ENCODE results near the gene DNM3. TPM values are rescaled to one million over a fixed set of nuclear protein-coding genes. Genes with fewer than 3 reads are reported as not detected.

DNM3 gene
- polyA plus RNA-seq, 4 donors, result 0.67 to 1.2 (median 0.99) TPM; not detected in 1

DNA sequence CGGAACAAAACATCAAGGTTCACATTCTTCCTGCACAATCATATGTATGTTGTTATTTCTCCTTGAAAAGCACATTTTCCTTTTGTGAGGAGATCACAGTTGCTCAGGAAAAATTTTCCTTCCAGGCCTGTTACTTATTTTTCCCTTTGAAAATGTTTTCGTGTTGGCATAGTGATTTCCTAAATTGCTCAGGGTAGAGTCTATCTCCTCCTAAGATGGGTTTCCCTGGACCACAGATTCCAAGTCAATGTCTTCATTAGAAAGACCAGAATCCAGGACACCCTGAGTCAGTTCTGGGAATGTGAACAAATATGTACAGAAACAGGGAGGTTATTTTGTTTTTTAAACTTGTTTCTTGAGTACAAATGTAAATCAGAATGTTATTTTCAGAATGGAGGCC is 484.8 kb downstream of the DNM3 start:
- H3K27me3 ChIP-seq (ENCODE audit: control insufficient read depth in 3 of 3, insufficient read depth in 3 of 3, low read length in 3 of 3), result no peaks in the 10 kb centered on the region
- peaks cover 0 to 3% of the 10 kb centered on the region in 2 donors for H3K9me3 ChIP-seq (ENCODE audit: control insufficient read depth in 2 of 2, insufficient read depth in 1 of 2, low read depth in 1 of 2, low read length in 1 of 2)
- DNase-seq (no peak), FAIRE-seq (no peak)
- 91 to 95% (median 92%) methylated on average over 2 of the region's 2 CpGs for WGBS, 3 donors
- no peak overlapping the region for H3K27ac ChIP-seq (ENCODE audit: low read depth in 1 of 3, low read length in 2 of 3)
- peaks cover 0 to 5% (median 0%) of the 10 kb centered on the region in 3 donors for H3K4me1 ChIP-seq (ENCODE audit: control insufficient read depth in 3 of 3, insufficient read depth in 2 of 3, low read depth in 1 of 3, low read length in 2 of 3)
- H3K4me3 ChIP-seq (ENCODE audit: low read depth in 1 of 3, low read length in 3 of 3), result no peak overlapping the region
- no peaks in the 10 kb centered on the region for H3K36me3 ChIP-seq (ENCODE audit: control insufficient read depth in 3 of 3, insufficient read depth in 2 of 3, low read depth in 1 of 3, low read length in 3 of 3)

DNA sequence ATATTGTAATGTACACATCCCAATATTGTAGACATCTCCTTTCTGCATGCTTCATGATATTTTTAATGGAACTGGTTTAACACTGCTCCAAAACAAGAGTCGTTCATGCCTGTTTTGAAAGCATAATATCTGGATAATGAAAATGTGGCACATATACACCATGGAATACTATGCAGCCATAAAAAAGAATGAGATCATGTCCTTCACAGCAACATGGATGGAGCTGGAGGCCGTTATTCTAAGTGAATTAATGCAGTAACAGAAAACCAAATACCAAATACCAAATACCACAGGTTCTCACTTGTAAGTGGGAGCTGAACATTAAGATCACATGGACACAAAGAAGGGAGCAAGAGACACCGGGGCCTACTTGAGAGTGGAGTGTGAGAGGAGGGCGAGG is 487.0 kb downstream of the DNM3 start:
- H3K27ac ChIP-seq (ENCODE audit: low read depth in 1 of 3, low read length in 2 of 3), result no peak overlapping the region
- no peak for FAIRE-seq
- 78 to 88% (median 81%) methylated on average over 4 of the region's 4 CpGs for WGBS, 3 donors

DNA sequence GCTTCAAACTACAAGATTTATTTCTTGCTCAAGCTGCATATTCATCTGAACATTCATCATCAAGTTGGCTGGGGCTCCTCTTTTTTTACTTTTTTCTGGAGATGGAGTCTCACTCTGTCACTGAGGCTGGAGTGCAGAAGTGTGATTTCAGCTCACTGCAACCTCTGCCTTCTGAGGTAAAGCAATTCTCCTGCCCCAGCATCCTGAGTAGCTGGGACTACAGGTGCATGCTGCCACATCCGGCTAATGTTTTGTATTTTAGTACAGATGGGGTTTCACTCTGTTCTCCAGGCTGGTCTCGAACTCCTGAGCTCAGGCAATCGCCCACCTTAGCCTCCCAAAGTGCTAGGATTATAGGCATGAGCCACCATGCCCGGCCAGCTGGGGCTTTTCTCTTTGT is 490.9 kb downstream of the DNM3 start:
- 90 to 91% (median 91%) methylated on average over 4 of the region's 4 CpGs for WGBS, 3 donors
- no peak for DNase-seq

More for the DNA sequence above, 487.0 kb downstream of the DNM3 start:
- H3K27me3 ChIP-seq (ENCODE audit: control insufficient read depth in 3 of 3, insufficient read depth in 3 of 3, low read length in 3 of 3), result no peaks in the 10 kb centered on the region
- H3K36me3 ChIP-seq (ENCODE audit: control insufficient read depth in 3 of 3, insufficient read depth in 2 of 3, low read depth in 1 of 3, low read length in 3 of 3), result no peaks in the 10 kb centered on the region
- DNase-seq, result no peak
- H3K9me3 ChIP-seq (ENCODE audit: control insufficient read depth in 2 of 2, insufficient read depth in 1 of 2, low read depth in 1 of 2, low read length in 1 of 2), result peaks cover 0 to 3% of the 10 kb centered on the region in 2 donors
- peaks cover 0 to 5% (median 0%) of the 10 kb centered on the region in 3 donors for H3K4me1 ChIP-seq (ENCODE audit: control insufficient read depth in 3 of 3, insufficient read depth in 2 of 3, low read depth in 1 of 3, low read length in 2 of 3)
- no peak overlapping the region for H3K4me3 ChIP-seq (ENCODE audit: low read depth in 1 of 3, low read length in 3 of 3)

DNA sequence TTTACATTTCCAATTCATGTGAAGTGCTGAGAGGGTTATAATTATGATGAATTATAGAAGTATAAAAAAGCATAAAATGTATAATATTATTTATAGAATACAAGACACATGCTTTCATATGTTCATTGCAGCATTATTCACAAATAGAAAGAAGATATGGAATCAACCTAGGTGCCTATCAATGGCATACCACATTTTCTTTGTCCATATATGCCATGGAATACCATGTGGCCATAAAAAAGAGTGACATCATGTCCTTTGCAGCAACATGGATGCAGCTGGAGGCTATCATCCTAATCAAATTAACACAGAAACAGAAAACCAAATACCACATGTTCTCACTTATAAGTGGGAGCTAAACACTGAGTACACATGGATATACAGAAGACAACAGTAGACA is 494.1 kb downstream of the DNM3 start:
- H3K4me3 ChIP-seq (ENCODE audit: low read depth in 1 of 3, low read length in 3 of 3), result no peak overlapping the region
- FAIRE-seq, result no peak

More for the DNA sequence above, 490.9 kb downstream of the DNM3 start:
- no peaks in the 10 kb centered on the region for H3K27me3 ChIP-seq (ENCODE audit: control insufficient read depth in 3 of 3, insufficient read depth in 3 of 3, low read length in 3 of 3)
- no peak overlapping the region for H3K27ac ChIP-seq (ENCODE audit: low read depth in 1 of 3, low read length in 2 of 3)
- H3K4me3 ChIP-seq (ENCODE audit: low read depth in 1 of 3, low read length in 3 of 3), result no peak overlapping the region
- H3K36me3 ChIP-seq (ENCODE audit: control insufficient read depth in 3 of 3, insufficient read depth in 2 of 3, low read depth in 1 of 3, low read length in 3 of 3), result no peaks in the 10 kb centered on the region
- FAIRE-seq, result no peak
- H3K4me1 ChIP-seq (ENCODE audit: control insufficient read depth in 3 of 3, insufficient read depth in 2 of 3, low read depth in 1 of 3, low read length in 2 of 3), result no peaks in the 10 kb centered on the region
- peaks cover 0 to 3% of the 10 kb centered on the region in 2 donors for H3K9me3 ChIP-seq (ENCODE audit: control insufficient read depth in 2 of 2, insufficient read depth in 1 of 2, low read depth in 1 of 2, low read length in 1 of 2)

DNA sequence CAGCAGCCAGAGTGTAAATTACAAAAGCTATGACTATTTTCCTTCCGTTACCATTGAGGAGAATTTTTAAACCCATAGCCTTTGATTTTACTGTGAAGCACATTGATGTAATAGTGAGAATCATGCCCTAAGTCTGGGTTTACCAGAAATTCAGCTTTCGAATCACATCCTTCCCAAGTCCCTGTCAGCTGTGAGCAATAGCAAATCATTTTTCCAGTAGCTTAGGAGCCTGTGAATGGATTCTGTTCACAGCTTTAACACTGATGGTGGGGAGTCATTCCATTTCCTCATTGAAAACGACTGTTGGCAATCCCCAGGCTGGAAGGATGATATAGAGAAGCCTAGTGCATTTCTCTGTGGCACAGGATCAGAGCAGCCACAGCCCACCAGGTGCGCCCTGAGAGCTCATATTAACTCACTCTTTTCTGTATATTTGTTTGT is 497.0 kb downstream of the DNM3 start:
- no peak for FAIRE-seq
- Histone ChIP-seq H3K27ac (ENCODE audit: low read depth in 1 of 3, low read length in 2 of 3) (no peak overlapping the region), H3K4me1 (ENCODE audit: control insufficient read depth in 3 of 3, insufficient read depth in 2 of 3, low read depth in 1 of 3, low read length in 2 of 3) (no peaks in the 10 kb centered on the region), H3K9me3 (ENCODE audit: control insufficient read depth in 2 of 2, insufficient read depth in 1 of 2, low read depth in 1 of 2, low read length in 1 of 2) (no peaks in the 10 kb centered on the region), H3K27me3 (ENCODE audit: control insufficient read depth in 3 of 3, insufficient read depth in 3 of 3, low read length in 3 of 3) (no peaks in the 10 kb centered on the region), H3K36me3 (ENCODE audit: control insufficient read depth in 3 of 3, insufficient read depth in 2 of 3, low read depth in 1 of 3, low read length in 3 of 3) (no peaks in the 10 kb centered on the region), H3K4me3 (ENCODE audit: low read depth in 1 of 3, low read length in 3 of 3) (no peak overlapping the region)
- DNase-seq, result no peak
- 58 to 64% (median 60%) methylated on average over 4 of the region's 4 CpGs for WGBS, 3 donors

More for the DNA sequence above, 494.1 kb downstream of the DNM3 start:
- H3K36me3 ChIP-seq (ENCODE audit: control insufficient read depth in 3 of 3, insufficient read depth in 2 of 3, low read depth in 1 of 3, low read length in 3 of 3), result no peaks in the 10 kb centered on the region
- H3K9me3 ChIP-seq (ENCODE audit: control insufficient read depth in 2 of 2, insufficient read depth in 1 of 2, low read depth in 1 of 2, low read length in 1 of 2), result no peaks in the 10 kb centered on the region
- no peaks in the 10 kb centered on the region for H3K4me1 ChIP-seq (ENCODE audit: control insufficient read depth in 3 of 3, insufficient read depth in 2 of 3, low read depth in 1 of 3, low read length in 2 of 3)
- no peak for DNase-seq
- H3K27me3 ChIP-seq (ENCODE audit: control insufficient read depth in 3 of 3, insufficient read depth in 3 of 3, low read length in 3 of 3), result no peaks in the 10 kb centered on the region
- no peak overlapping the region for H3K27ac ChIP-seq (ENCODE audit: low read depth in 1 of 3, low read length in 2 of 3)

DNA sequence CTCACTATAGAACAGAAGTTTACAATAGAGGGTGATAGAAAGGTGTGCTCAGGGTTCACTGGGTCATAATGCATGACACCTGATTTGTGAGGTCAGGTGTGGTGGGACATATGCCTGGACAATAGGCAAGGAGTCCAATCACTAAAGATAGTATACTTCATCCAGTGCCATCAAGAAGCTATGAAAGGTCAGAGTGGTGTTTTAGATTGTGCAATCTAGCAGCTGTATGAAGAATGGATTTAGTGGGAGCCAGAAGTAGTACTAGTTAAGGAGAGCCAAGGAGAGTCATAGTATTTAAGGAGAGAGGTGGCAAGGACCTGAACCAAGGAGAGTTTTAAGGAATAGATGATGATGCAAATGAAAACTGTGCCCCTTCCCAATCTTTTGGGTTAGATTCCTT is 498.5 kb downstream of the DNM3 start:
- Histone ChIP-seq H3K27ac (ENCODE audit: low read depth in 1 of 3, low read length in 2 of 3) (no peak overlapping the region), H3K27me3 (ENCODE audit: control insufficient read depth in 3 of 3, insufficient read depth in 3 of 3, low read length in 3 of 3) (no peaks in the 10 kb centered on the region), H3K36me3 (ENCODE audit: control insufficient read depth in 3 of 3, insufficient read depth in 2 of 3, low read depth in 1 of 3, low read length in 3 of 3) (no peaks in the 10 kb centered on the region), H3K9me3 (ENCODE audit: control insufficient read depth in 2 of 2, insufficient read depth in 1 of 2, low read depth in 1 of 2, low read length in 1 of 2) (no peaks in the 10 kb centered on the region), H3K4me1 (ENCODE audit: control insufficient read depth in 3 of 3, insufficient read depth in 2 of 3, low read depth in 1 of 3, low read length in 2 of 3) (no peaks in the 10 kb centered on the region), H3K4me3 (ENCODE audit: low read depth in 1 of 3, low read length in 3 of 3) (no peak overlapping the region)
- FAIRE-seq (no peak), DNase-seq (no peak)

DNA sequence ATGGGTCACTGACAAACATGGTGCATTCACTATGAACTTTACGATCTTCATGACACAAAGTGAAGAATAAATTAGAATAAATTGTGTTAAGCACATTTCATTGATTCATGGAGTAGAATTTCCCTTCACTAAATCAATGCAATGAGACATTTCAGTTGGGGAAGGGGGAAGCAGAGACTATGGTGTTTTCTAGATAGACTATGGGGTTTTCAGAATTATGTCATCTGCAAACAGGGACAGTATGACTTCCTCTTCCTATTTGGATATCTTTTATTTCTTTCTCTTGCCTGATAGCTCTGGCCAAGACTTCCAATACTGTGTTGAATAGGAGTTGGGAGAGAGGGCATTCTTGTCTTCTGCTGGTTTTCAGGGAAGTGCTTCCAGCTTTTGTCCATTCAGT is 499.2 kb downstream of the DNM3 start:
- Histone ChIP-seq H3K9me3 (ENCODE audit: control insufficient read depth in 2 of 2, insufficient read depth in 1 of 2, low read depth in 1 of 2, low read length in 1 of 2) (no peaks in the 10 kb centered on the region), H3K27ac (ENCODE audit: low read depth in 1 of 3, low read length in 2 of 3) (no peak overlapping the region), H3K4me3 (ENCODE audit: low read depth in 1 of 3, low read length in 3 of 3) (no peak overlapping the region), H3K4me1 (ENCODE audit: control insufficient read depth in 3 of 3, insufficient read depth in 2 of 3, low read depth in 1 of 3, low read length in 2 of 3) (no peaks in the 10 kb centered on the region), H3K36me3 (ENCODE audit: control insufficient read depth in 3 of 3, insufficient read depth in 2 of 3, low read depth in 1 of 3, low read length in 3 of 3) (no peaks in the 10 kb centered on the region), H3K27me3 (ENCODE audit: control insufficient read depth in 3 of 3, insufficient read depth in 3 of 3, low read length in 3 of 3) (no peaks in the 10 kb centered on the region)
- no peak for DNase-seq
- FAIRE-seq, result no peak
- WGBS, 3 donors, result 89 to 94% (median 93%) methylated on average over 1 of the region's 1 CpG

DNA sequence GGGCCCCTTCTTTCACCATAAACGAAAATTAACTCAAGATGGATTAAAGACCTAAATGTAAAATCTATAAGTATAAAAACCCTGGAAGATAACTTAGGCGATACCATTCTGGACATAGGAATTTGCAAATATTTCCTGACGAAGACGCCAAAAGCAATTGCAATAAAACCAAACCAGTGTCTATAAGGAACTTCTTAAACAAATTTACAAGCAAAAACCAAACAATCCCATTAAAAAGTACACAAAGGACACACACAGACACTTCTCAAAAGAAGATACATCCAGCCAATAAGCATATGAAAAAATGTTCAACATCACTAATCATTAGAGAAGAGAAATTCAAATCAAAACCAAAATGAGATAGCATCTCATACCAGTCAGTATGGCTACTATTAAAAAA is 500.4 kb downstream of the DNM3 start:
- Histone ChIP-seq H3K36me3 (ENCODE audit: control insufficient read depth in 3 of 3, insufficient read depth in 2 of 3, low read depth in 1 of 3, low read length in 3 of 3) (no peaks in the 10 kb centered on the region), H3K27ac (ENCODE audit: low read depth in 1 of 3, low read length in 2 of 3) (no peak overlapping the region), H3K4me1 (ENCODE audit: control insufficient read depth in 3 of 3, insufficient read depth in 2 of 3, low read depth in 1 of 3, low read length in 2 of 3) (no peaks in the 10 kb centered on the region), H3K9me3 (ENCODE audit: control insufficient read depth in 2 of 2, insufficient read depth in 1 of 2, low read depth in 1 of 2, low read length in 1 of 2) (no peaks in the 10 kb centered on the region), H3K4me3 (ENCODE audit: low read depth in 1 of 3, low read length in 3 of 3) (no peak overlapping the region), H3K27me3 (ENCODE audit: control insufficient read depth in 3 of 3, insufficient read depth in 3 of 3, low read length in 3 of 3) (no peaks in the 10 kb centered on the region)
- FAIRE-seq (no peak), DNase-seq (no peak)
- WGBS, 3 donors, result 93 to 96% (median 94%) methylated on average over 4 of the region's 4 CpGs

DNA sequence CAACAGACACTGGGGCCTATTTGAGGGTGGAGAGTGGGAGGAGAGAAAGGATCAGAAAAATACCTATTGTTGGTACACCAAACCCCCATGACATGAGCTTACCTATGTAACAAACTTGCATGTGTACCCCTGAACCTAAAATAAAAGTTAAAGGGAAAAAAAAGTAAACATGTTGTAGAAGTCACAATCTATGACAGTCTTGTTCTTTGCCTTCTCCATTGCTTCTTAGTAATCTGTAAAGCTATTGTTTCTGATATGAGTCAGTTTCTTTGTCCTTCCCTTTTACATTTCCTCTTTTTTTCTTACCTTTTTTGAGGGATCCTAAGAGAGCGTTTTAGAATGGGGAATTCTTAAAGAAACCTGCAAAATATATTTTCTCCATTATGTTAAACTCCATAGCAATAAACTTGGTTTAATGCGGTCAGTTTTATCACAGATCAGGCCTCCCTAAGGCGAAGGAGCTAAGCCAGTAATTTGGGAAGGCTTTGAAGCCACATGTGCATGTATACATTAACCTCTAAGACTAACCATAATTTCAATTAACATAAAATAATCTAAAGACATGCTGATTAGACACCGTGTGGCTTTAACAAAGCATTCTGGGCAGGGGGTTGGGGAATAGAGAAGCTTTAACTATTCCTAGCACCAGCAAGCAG is 501.4 kb downstream of the DNM3 start:
- Histone ChIP-seq H3K9me3 (ENCODE audit: control insufficient read depth in 2 of 2, insufficient read depth in 1 of 2, low read depth in 1 of 2, low read length in 1 of 2) (no peaks in the 10 kb centered on the region), H3K27me3 (ENCODE audit: control insufficient read depth in 3 of 3, insufficient read depth in 3 of 3, low read length in 3 of 3) (no peaks in the 10 kb centered on the region), H3K4me3 (ENCODE audit: low read depth in 1 of 3, low read length in 3 of 3) (no peak overlapping the region), H3K27ac (ENCODE audit: low read depth in 1 of 3, low read length in 2 of 3) (peak overlapping the region in 2 of 3 donors; percentile 16 to 62), H3K36me3 (ENCODE audit: control insufficient read depth in 3 of 3, insufficient read depth in 2 of 3, low read depth in 1 of 3, low read length in 3 of 3) (no peaks in the 10 kb centered on the region), H3K4me1 (ENCODE audit: control insufficient read depth in 3 of 3, insufficient read depth in 2 of 3, low read depth in 1 of 3, low read length in 2 of 3) (no peaks in the 10 kb centered on the region)
- WGBS, 3 donors, result 76 to 86% (median 78%) methylated on average over 4 of the region's 4 CpGs
- FAIRE-seq (no peak), DNase-seq (no peak)
